Activated naive CD8-positive, alpha-beta T cell (primary cell): ENCODE measurements around the gene CYP24A1.

Source experiments
- H3K27ac Mint-ChIP-seq: one replicate; pipeline ENCODE4 v1.8.0; 2021; ENCODE audit warnings: mixed read lengths
- H3K27me3 Mint-ChIP-seq: one replicate; pipeline ENCODE4 v1.8.0; 2021; ENCODE audit warnings: mixed read lengths
- H3K36me3 Mint-ChIP-seq: one replicate; pipeline ENCODE4 v1.8.0; 2021; ENCODE audit warnings: mixed read lengths
- H3K4me1 Mint-ChIP-seq: one replicate; pipeline ENCODE4 v1.8.0; 2021; ENCODE audit warnings: low read depth, mixed read lengths
- H3K4me3 Mint-ChIP-seq: one replicate; pipeline ENCODE4 v1.8.0; 2021; ENCODE audit warnings: mild to moderate bottlenecking, mixed read lengths
- H3K9me3 Mint-ChIP-seq: one replicate; pipeline ENCODE4 v1.8.0; 2021; ENCODE audit warnings: low read depth, mixed read lengths

CYP24A1 gene

GRCh38 chr20:54194724-54195438 lies 21.1 kb upstream of the CYP24A1 start:
- H3K4me3 Mint-ChIP-seq, result no peak overlapping the region
- H3K36me3 Mint-ChIP-seq, result no peaks in the 10 kb centered on the region
- peaks cover 2% of the 10 kb centered on the region for H3K4me1 Mint-ChIP-seq
- H3K27me3 Mint-ChIP-seq, result peaks cover 9% of the 10 kb centered on the region
- no peaks in the 10 kb centered on the region for H3K9me3 Mint-ChIP-seq
- no peak overlapping the region for H3K27ac Mint-ChIP-seq

- no peak overlapping the region for H3K4me3 Mint-ChIP-seq
- H3K9me3 Mint-ChIP-seq, result no peaks in the 10 kb centered on the region
- H3K27me3 Mint-ChIP-seq, result peaks cover 9% of the 10 kb centered on the region
- peaks cover 2% of the 10 kb centered on the region for H3K4me1 Mint-ChIP-seq
- no peaks in the 10 kb centered on the region for H3K36me3 Mint-ChIP-seq
- H3K27ac Mint-ChIP-seq, result no peak overlapping the region
These were observed 20.0 kb upstream of the CYP24A1 start for GRCh38 chr20:54193817-54194216.

GRCh38 chr20:54190217-54190616 lies 16.4 kb upstream of the CYP24A1 start:
- H3K27me3 Mint-ChIP-seq, result peaks cover 9% of the 10 kb centered on the region
- H3K36me3 Mint-ChIP-seq, result no peaks in the 10 kb centered on the region
- no peak overlapping the region for H3K4me3 Mint-ChIP-seq
- H3K27ac Mint-ChIP-seq, result no peak overlapping the region
- no peaks in the 10 kb centered on the region for H3K4me1 Mint-ChIP-seq
- H3K9me3 Mint-ChIP-seq, result no peaks in the 10 kb centered on the region

GRCh38 chr20:54189630-54190029 lies 15.8 kb upstream of the CYP24A1 start:
- Mint-ChIP-seq H3K27me3 (peaks cover 15% of the 10 kb centered on the region), H3K4me3 (no peak overlapping the region), H3K36me3 (no peaks in the 10 kb centered on the region), H3K27ac (no peak overlapping the region), H3K9me3 (no peaks in the 10 kb centered on the region), H3K4me1 (no peaks in the 10 kb centered on the region)

- Mint-ChIP-seq H3K36me3 (no peaks in the 10 kb centered on the region), H3K27me3 (peaks cover 16% of the 10 kb centered on the region), H3K4me1 (no peaks in the 10 kb centered on the region), H3K27ac (no peak overlapping the region), H3K9me3 (no peaks in the 10 kb centered on the region), H3K4me3 (no peak overlapping the region)
These were observed 14.5 kb upstream of the CYP24A1 start for GRCh38 chr20:54188132-54188849.

- H3K27me3 Mint-ChIP-seq, result peaks cover 11% of the 10 kb centered on the region
- no peaks in the 10 kb centered on the region for H3K36me3 Mint-ChIP-seq
- no peaks in the 10 kb centered on the region for H3K9me3 Mint-ChIP-seq
- H3K27ac Mint-ChIP-seq, result no peak overlapping the region
- H3K4me3 Mint-ChIP-seq, result no peak overlapping the region
- H3K4me1 Mint-ChIP-seq, result no peaks in the 10 kb centered on the region
These were observed 11.3 kb upstream of the CYP24A1 start for GRCh38 chr20:54184904-54185626.

GRCh38 chr20:54184071-54184470 lies 10.3 kb upstream of the CYP24A1 start:
- H3K27ac Mint-ChIP-seq, result no peak overlapping the region
- no peaks in the 10 kb centered on the region for H3K4me1 Mint-ChIP-seq
- H3K36me3 Mint-ChIP-seq, result no peaks in the 10 kb centered on the region
- peaks cover 11% of the 10 kb centered on the region for H3K27me3 Mint-ChIP-seq
- no peaks in the 10 kb centered on the region for H3K9me3 Mint-ChIP-seq
- H3K4me3 Mint-ChIP-seq, result no peak overlapping the region

GRCh38 chr20:54180931-54181330 lies 7.1 kb upstream of the CYP24A1 start:
- H3K4me1 Mint-ChIP-seq, result no peaks in the 10 kb centered on the region
- no peaks in the 10 kb centered on the region for H3K36me3 Mint-ChIP-seq
- H3K27me3 Mint-ChIP-seq, result peaks cover 21% of the 10 kb centered on the region
- no peak overlapping the region for H3K4me3 Mint-ChIP-seq
- no peak overlapping the region for H3K27ac Mint-ChIP-seq
- no peaks in the 10 kb centered on the region for H3K9me3 Mint-ChIP-seq

DNA sequence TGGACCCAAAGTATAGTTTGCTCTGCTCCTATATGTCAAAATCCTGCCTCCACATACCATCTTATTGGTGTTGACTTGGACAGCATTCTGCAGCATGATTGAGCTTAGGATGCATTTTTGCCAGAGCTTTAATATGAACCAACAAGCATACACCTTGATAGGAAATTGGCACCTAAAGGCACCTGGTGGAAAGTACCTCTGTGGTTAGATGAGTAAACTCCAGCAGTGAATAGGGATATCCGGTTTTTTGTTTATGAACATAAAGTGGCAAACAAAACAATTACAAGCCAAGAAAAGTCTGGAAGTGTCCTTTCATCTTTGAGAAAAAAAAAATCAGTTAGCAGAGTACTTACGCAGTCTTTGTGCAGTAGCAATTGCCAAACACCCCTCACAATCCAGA lies 6.2 kb upstream of the CYP24A1 start:
- H3K9me3 Mint-ChIP-seq, result no peaks in the 10 kb centered on the region

DNA sequence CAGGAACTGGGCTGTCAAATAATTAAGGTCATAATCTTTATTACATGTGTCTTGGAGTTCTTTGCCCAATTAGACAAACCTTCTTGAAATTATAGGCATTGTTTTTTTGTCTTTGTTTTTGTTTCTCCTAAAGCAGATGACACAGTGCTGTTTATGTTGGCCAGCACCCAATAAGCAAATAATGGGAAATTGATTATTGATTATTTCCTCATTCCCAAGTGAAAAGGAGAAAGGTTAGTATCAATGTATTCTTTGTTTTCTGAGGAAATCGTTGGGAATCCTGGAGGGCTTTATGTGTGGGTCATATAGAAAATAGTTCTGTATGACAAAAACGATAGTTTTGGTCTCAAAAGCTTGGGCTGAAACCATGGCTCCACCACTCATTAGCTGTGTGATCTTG lies 4.5 kb upstream of the CYP24A1 start:
- Mint-ChIP-seq H3K9me3 (no peaks in the 10 kb centered on the region), H3K4me1 (peaks cover 14% of the 10 kb centered on the region), H3K36me3 (no peaks in the 10 kb centered on the region), H3K4me3 (no peak overlapping the region), H3K27ac (no peak overlapping the region), H3K27me3 (peaks cover 28% of the 10 kb centered on the region)

More for the DNA sequence above, 6.2 kb upstream of the CYP24A1 start:
- no peak overlapping the region for H3K27ac Mint-ChIP-seq
- H3K36me3 Mint-ChIP-seq, result no peaks in the 10 kb centered on the region
- peaks cover 20% of the 10 kb centered on the region for H3K27me3 Mint-ChIP-seq
- peaks cover 2% of the 10 kb centered on the region for H3K4me1 Mint-ChIP-seq
- H3K4me3 Mint-ChIP-seq, result no peak overlapping the region

DNA sequence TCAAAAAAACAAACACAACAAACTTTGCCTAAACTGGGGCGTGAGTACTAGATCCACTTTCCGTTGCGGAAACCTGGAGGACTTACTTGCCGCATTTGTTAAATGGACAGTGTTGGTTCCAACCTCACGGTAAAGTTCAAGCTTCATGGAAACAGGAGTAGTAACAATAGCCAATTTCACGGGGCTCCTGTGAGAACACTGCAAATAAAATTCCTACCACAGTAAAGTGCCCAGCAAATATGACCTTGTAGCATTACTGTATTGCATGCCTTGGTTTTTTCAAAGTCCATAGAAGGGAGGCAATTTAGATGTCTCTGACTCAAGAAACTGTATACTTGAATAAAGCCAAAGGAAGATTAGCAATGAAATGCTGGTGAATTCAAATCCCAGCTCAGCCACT lies 3.6 kb upstream of the CYP24A1 start:
- peaks cover 20% of the 10 kb centered on the region for H3K4me1 Mint-ChIP-seq

DNA sequence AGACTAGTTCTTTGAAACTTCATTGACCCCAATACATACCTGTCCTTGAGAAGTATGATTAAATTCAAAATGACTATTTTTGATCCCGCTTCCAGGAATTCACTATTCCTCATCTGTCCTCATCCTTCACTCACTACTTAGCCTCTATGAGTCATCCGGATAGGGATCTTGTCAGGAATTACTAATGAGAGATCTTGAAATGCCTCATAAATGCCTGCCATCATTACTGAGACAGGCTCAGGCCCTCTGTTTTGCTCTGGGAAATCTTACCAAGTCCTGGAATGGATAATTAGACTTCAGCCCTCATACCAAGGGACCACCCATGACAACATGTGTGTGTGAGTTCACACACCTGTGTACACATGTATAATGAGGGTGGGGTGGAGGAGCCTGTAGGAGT lies 2.8 kb upstream of the CYP24A1 start:
- Mint-ChIP-seq H3K27ac (no peak overlapping the region), H3K4me1 (peaks cover 21% of the 10 kb centered on the region), H3K27me3 (peaks cover 37% of the 10 kb centered on the region), H3K9me3 (no peaks in the 10 kb centered on the region), H3K4me3 (no peak overlapping the region), H3K36me3 (no peaks in the 10 kb centered on the region)

More for the DNA sequence above, 3.6 kb upstream of the CYP24A1 start:
- H3K4me3 Mint-ChIP-seq, result no peak overlapping the region
- no peaks in the 10 kb centered on the region for H3K9me3 Mint-ChIP-seq
- H3K27me3 Mint-ChIP-seq, result peaks cover 29% of the 10 kb centered on the region
- H3K36me3 Mint-ChIP-seq, result no peaks in the 10 kb centered on the region
- no peak overlapping the region for H3K27ac Mint-ChIP-seq

GRCh38 chr20:54174457-54175175 lies 830 bp upstream of the CYP24A1 start:
- H3K36me3 Mint-ChIP-seq, result no peaks in the 10 kb centered on the region
- no peaks in the 10 kb centered on the region for H3K9me3 Mint-ChIP-seq
- peaks cover 47% of the 10 kb centered on the region for H3K27me3 Mint-ChIP-seq
- peak overlapping the region; percentile 80 for H3K4me3 Mint-ChIP-seq
- H3K27ac Mint-ChIP-seq, result no peak overlapping the region
- peaks cover 23% of the 10 kb centered on the region for H3K4me1 Mint-ChIP-seq

DNA sequence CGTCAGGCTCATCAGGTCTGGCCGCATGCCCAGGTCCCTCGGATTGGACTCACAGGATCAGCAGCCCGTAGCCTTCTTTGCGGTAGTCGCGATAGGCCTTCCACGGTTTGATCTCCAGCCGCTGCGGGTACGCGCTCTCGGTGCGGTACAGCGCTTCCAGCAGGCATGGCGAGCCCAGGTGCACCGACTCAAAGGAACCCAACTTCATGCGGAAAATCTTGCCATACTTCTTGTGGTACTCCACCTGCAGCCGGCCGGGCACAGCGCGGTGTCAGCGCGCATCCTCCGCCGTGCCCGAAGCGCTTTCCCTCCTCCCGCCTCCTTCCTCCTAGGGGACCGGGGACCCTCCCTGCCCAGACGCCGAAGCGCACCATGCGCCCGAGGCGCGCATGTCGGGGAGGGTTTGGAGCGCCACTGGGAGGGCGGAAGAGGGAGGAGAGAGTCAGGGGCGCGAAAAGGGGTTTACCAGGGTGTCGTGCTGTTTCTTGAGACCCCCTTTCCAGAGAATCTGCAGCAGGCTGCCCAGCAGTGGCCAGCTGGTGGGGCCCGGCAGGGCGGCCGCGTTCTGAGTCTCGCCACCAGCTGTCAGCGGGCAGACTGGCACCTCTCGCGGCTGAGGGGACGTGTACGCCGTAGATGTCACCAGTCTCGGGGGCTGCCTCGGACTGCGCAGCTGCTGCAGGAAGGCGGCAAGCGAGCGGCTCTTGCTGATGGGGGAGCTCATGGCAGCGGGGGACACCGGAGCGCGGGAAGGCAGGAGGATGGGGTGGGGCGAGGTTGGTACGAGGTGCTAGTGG lies 732 bp downstream of the CYP24A1 start:
- Mint-ChIP-seq H3K9me3 (no peaks in the 10 kb centered on the region), H3K27ac (no peak overlapping the region), H3K4me1 (peaks cover 23% of the 10 kb centered on the region), H3K27me3 (peaks cover 55% of the 10 kb centered on the region), H3K4me3 (peak overlapping the region; percentile 71), H3K36me3 (no peaks in the 10 kb centered on the region)
